ENCODE results near the gene SSH2.

SSH2 gene

DNA sequence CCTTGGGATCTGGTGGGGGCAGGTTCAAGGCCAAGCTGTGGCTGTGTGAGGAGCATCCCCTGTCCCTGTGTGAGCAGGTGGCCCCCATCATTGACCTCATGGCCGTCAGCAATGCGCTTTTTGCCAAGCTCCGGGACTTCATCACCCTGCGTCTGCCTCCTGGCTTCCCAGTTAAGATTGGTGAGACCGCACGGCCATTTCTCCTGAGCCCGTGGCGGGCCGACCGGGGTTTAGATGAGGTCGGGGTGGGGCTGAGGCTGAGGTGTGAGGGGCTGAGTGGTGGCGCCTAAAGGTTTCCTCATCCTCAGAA, 318.0 kb downstream of the SSH2 start:
- no peak overlapping the region for H3K4me3 ChIP-seq (ENCODE audit: low read length)
- no peaks in the 10 kb centered on the region for H3K27me3 ChIP-seq (ENCODE audit: insufficient read depth, low read length)
- H3K4me1 ChIP-seq (ENCODE audit: insufficient read depth, low read length) = no peaks in the 10 kb centered on the region
- no peak overlapping the region for H2AFZ ChIP-seq (ENCODE audit: low read depth, low read length)
- peaks cover 56% of the 10 kb centered on the region for H3K36me3 ChIP-seq (ENCODE audit: insufficient read depth, low read length)
- peaks cover 13% of the 10 kb centered on the region for H3K9me3 ChIP-seq (ENCODE audit: low read length)

DNA sequence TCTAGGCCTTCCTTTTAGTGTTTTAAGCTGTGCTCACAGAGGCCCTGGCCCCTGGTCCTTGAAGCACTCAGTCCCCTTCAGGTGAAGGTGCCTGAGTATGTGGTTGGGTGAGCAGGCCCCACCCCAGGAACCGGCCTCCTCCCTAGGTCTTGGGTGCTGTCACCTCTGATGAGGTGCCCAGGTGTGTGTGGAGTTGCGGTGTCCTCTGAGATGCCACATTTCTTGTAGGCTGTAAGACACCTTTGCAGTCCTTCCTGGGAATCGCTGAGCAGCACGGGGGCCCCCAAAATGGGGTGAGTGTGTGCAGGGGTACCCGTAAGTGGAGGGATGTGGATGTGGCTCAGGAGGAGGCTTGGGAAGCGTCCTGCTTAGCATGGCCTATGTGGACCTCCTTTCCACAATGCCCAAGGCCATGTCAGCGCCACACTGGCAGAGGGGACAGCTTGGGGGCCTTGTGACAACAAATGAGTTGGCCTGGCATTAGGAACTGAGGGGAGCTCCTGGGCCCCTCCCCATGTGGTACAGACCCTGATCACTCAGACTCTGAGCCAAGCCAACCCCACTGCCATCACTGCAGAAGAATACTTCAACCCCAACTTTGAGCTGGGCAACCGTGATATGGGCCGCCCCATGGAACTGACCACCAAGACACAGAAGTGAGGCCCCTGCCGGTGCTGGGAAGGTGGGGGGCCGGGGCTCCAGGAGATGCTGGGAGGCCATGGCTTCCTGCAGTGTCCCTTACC, 318.5 kb downstream of the SSH2 start:
- no peaks in the 10 kb centered on the region for H3K27me3 ChIP-seq (ENCODE audit: insufficient read depth, low read length)
- H2AFZ ChIP-seq (ENCODE audit: low read depth, low read length) = no peak overlapping the region
- peaks cover 13% of the 10 kb centered on the region for H3K9me3 ChIP-seq (ENCODE audit: low read length)
- no peaks in the 10 kb centered on the region for H3K4me1 ChIP-seq (ENCODE audit: insufficient read depth, low read length)
- H3K4me3 ChIP-seq (ENCODE audit: low read length) = no peak overlapping the region
- peaks cover 56% of the 10 kb centered on the region for H3K36me3 ChIP-seq (ENCODE audit: insufficient read depth, low read length)

DNA sequence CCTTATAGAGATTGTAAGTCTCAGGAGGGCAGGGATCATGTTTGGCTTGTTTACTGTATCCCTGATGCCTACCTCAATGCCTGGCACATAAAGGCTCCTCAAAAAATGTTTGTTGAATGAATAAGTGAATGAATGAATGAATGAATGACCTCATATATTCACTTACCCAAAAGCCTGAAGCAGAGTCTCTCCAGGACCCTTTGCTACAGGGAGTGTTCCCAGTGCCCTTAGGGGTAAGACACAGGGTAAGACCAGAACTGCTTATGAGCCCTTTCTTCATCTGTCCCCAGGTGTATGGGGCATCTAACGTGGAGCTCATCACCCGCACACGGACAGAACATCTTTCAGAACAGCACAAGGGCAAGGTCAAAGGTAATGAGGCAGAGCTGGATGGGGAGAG, 319.6 kb downstream of the SSH2 start:
- Histone ChIP-seq H3K4me1 (ENCODE audit: insufficient read depth, low read length) (no peaks in the 10 kb centered on the region), H3K4me3 (ENCODE audit: low read length) (no peak overlapping the region), H3K9me3 (ENCODE audit: low read length) (peaks cover 10% of the 10 kb centered on the region), H3K27me3 (ENCODE audit: insufficient read depth, low read length) (no peaks in the 10 kb centered on the region), H3K36me3 (ENCODE audit: insufficient read depth, low read length) (peaks cover 56% of the 10 kb centered on the region), H2AFZ (ENCODE audit: low read depth, low read length) (no peak overlapping the region)

DNA sequence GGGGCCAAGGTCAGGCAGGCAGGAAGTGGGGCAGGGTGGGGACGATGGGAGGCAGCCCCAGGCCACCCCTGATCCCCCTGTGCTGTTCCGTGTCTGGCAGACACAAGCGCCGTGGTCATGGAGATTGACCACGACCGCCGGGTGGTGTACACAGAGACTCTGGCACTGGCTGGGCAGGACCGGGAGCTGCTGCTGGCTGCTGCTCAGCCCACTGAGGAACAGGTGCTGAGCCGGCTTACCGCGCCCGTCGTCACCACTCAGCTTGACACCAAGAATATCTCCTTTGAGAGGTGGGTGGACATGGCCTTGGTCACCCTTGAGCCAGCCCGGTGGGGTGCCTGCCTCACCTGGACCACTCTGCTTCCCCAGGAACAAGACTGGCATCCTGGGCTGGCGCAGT, 321.0 kb downstream of the SSH2 start:
- Histone ChIP-seq H2AFZ (ENCODE audit: low read depth, low read length) (no peak overlapping the region), H3K27me3 (ENCODE audit: insufficient read depth, low read length) (no peaks in the 10 kb centered on the region), H3K4me1 (ENCODE audit: insufficient read depth, low read length) (no peaks in the 10 kb centered on the region), H3K36me3 (ENCODE audit: insufficient read depth, low read length) (peaks cover 51% of the 10 kb centered on the region), H3K4me3 (ENCODE audit: low read length) (no peak overlapping the region), H3K9me3 (ENCODE audit: low read length) (peaks cover 10% of the 10 kb centered on the region)

DNA sequence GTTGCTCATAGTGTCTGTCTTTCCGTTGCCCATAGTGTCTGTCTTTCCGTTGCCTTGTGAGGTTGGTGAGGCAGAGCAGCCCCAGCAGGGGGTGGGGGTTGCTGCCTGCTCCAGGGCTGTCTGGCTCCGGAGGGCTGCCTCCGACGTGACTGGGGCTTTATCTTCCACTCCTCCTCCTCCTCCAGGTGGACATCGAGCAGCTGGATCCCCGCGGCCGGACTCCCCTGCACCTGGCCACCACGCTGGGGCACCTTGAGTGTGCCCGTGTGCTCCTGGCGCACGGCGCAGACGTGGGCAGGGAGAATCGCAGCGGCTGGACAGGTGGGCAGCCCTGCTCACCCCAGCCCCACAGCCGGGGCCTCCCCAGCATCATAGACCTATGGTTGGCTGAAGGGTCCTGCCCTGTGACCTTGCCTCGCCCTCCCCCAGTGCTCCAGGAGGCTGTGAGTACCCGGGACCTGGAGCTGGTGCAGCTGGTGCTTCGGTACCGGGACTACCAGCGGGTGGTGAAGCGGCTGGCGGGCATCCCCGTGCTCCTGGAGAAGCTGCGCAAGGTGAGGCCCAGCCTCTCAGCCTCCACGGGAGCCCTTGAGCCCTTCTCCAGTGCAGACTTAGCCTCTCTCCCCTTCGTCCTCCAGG, 322.4 kb downstream of the SSH2 start:
- Histone ChIP-seq H3K27me3 (ENCODE audit: insufficient read depth, low read length) (no peaks in the 10 kb centered on the region), H3K36me3 (ENCODE audit: insufficient read depth, low read length) (peaks cover 42% of the 10 kb centered on the region)

DNA sequence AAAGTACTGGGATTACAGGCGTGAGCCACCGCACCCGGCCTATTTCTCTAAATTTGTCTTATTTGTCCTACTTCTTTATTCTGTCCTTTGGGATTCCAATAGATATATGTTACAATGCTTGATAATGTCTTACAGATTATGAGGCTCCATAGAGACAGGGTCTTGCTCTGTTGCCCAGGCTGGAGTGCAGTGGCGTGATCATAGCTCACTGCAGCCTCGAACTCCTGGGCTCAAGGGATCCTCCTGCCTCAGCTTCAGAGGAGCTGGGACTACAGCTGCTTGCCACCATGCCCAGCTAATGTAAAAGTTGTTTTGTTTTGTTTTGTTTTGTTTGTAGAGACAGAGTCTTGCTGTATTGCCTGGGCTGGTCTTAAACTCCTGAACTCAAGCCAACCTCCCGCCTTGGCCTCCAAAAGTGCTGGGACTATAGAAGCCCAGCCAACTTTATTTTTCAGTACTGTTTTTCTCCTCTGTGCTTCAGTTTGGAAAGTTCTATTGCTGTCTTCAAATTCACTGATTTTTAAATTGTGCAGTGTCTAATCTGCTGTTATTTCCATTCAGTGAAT, 326.8 kb downstream of the SSH2 start:
- no peaks in the 10 kb centered on the region for H3K27me3 ChIP-seq (ENCODE audit: insufficient read depth, low read length)
- H3K9me3 ChIP-seq (ENCODE audit: low read length) = no peaks in the 10 kb centered on the region
- no peaks in the 10 kb centered on the region for H3K4me1 ChIP-seq (ENCODE audit: insufficient read depth, low read length)
- H3K4me3 ChIP-seq (ENCODE audit: low read length) = no peak overlapping the region
- H2AFZ ChIP-seq (ENCODE audit: low read depth, low read length) = no peak overlapping the region
- H3K36me3 ChIP-seq (ENCODE audit: insufficient read depth, low read length) = peaks cover 3% of the 10 kb centered on the region

More for the DNA sequence above, 322.4 kb downstream of the SSH2 start:
- Histone ChIP-seq H3K9me3 (ENCODE audit: low read length) (peaks cover 7% of the 10 kb centered on the region), H3K4me3 (ENCODE audit: low read length) (no peak overlapping the region), H2AFZ (ENCODE audit: low read depth, low read length) (no peak overlapping the region), H3K4me1 (ENCODE audit: insufficient read depth, low read length) (no peaks in the 10 kb centered on the region)

DNA sequence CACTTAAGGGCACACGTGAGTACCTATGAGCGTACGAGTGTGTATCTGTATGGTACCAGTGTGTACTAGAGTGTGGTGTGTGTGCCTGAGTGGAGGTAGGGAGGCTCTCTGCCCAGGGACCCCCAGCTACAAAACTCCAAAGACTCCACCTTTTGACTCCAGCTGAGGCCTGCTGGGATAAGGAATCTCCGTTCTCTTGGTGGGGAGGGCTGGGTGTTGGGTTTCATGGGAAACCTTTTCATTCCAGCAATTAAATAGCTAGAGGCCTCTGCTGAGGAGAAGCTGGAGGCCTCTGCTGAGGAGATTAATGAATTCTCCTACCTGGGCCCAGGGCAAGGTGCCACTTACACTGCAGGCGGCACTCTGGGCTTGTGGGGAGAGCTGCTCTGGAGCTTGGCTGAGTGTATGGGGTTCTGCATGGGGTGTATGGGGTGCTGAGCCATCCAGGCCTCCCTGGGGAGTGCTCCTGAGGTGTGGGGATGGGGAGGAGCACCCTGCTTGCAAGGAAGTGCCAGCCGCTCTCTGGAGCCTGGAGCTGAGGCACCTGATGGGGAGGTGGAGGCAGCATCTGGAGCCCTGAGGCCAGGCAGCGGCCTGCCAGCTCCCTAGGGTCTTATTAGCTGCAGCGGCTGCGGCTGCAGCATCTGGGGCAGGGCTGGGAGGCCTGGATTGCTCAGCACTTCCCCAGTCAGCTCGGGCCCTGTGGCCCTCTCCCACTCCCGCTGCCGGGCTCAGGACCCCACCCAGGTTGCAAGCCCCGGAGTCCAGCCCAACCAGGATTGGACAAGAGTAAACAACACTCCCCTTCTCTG, 332.5 kb downstream of the SSH2 start:
- H3K4me3 ChIP-seq (ENCODE audit: low read length) = no peak overlapping the region
- H3K27me3 ChIP-seq (ENCODE audit: insufficient read depth, low read length) = no peaks in the 10 kb centered on the region
- H2AFZ ChIP-seq (ENCODE audit: low read depth, low read length) = no peak overlapping the region
- no peaks in the 10 kb centered on the region for H3K36me3 ChIP-seq (ENCODE audit: insufficient read depth, low read length)
- H3K9me3 ChIP-seq (ENCODE audit: low read length) = no peaks in the 10 kb centered on the region
- H3K4me1 ChIP-seq (ENCODE audit: insufficient read depth, low read length) = peaks cover 34% of the 10 kb centered on the region

DNA sequence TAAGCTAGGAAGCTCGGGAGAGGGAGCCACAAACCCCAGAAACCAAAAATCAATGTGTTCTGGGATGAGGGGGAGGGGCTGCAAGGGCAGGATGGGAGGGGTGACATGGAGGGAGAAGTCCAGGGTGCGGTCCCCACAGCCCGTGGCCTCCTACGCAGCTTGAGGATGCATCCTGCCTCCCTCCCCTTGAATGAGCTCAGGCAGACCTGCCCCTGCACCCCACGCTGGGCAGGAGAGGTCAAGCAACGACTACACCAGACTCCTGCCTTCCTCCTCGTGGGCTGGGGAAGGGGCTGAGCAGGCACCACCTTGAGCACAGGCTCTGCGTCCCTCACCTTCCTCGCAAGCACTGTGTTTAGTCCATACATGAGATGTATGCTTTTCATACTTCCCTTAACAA, 333.2 kb downstream of the SSH2 start:
- Histone ChIP-seq H3K4me1 (ENCODE audit: insufficient read depth, low read length) (peaks cover 41% of the 10 kb centered on the region), H3K27me3 (ENCODE audit: insufficient read depth, low read length) (no peaks in the 10 kb centered on the region), H3K9me3 (ENCODE audit: low read length) (no peaks in the 10 kb centered on the region), H3K36me3 (ENCODE audit: insufficient read depth, low read length) (no peaks in the 10 kb centered on the region), H3K4me3 (ENCODE audit: low read length) (no peak overlapping the region), H2AFZ (ENCODE audit: low read depth, low read length) (no peak overlapping the region)

DNA sequence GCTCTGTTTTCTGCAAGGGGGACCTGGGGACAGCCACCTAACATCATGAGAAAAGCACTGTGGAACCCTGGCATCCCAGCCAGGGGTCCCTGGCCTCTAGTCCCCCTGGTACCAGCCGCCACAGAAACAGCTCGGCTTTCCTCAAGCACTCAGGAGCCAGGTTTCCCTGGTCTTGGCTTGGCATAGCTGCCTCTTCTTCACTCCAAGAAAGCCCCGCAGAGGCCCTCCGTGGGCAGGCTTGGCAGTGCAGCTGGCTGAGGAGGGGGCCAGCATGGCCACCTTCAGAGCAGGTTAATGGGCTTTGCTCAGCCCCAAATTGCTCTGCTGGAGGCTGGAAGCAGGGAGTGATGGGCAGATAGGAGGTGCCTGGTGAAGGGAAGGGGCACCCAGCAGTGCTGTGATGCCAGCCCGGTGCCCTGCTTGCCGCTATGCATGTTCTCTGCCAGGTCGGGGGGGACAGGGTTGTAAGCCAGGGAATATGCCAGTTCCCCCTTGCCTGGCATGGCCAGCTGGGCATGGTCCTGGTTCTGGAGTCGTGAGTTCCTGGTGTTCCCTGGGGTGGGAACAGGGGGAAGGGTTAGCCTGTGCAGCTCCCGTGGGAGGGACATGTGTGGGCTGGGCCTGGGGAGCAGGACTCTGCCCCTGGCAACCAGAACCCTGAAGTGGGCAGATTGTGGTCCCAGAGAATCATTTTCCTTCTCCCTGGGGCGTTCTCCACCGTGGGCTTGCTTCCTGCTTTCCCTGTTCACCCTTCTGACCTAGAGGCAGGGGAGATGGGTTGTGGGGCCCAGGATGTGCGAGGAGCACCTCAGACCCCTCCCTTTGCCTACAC, 333.9 kb downstream of the SSH2 start:
- no peaks in the 10 kb centered on the region for H3K9me3 ChIP-seq (ENCODE audit: low read length)
- H3K4me3 ChIP-seq (ENCODE audit: low read length) = no peak overlapping the region
- H3K4me1 ChIP-seq (ENCODE audit: insufficient read depth, low read length) = peaks cover 46% of the 10 kb centered on the region
- H2AFZ ChIP-seq (ENCODE audit: low read depth, low read length) = no peak overlapping the region
- no peaks in the 10 kb centered on the region for H3K27me3 ChIP-seq (ENCODE audit: insufficient read depth, low read length)
- H3K36me3 ChIP-seq (ENCODE audit: insufficient read depth, low read length) = no peaks in the 10 kb centered on the region

DNA sequence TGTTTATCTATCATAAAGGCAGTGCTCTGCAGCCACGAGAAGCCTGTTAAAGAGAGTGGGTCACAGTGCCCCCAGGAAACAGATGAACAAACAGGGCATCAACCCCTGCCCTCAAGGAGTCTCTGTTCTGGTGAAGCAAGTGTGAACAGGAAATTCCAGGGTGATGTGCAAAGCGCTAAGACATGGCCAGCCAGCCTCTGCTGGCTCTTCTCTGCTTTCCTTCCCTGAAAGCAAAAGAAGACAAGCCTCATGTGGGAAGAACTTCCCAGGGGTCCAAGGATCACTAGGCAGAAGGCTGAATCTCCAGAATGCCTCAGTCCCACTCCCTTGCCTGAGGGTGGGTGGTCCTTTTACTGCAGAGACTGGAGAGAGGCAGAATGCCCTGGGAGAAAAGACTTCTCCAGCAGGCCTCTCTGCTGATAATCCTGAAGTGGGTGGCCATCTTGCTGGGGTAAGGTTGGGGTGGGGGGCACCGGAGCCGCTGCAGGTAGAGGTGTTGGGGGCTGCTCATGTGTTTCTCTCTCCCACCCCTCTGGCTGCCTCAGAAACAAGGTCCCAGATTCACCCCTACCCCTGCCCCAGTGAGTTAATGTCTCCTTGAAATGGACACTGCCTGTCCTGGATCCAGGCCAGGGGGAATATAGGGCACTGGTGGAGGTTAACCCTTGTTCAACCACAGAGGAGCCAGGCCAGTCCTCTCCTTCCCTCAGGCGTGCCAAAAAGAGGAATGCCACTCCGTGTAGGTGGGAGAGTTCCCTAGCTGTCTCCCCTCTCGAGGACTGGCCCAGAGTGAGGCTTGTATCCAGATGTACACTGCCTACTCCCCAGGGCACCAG, 334.7 kb downstream of the SSH2 start:
- Histone ChIP-seq H2AFZ (ENCODE audit: low read depth, low read length) (no peak overlapping the region), H3K4me3 (ENCODE audit: low read length) (no peak overlapping the region), H3K36me3 (ENCODE audit: insufficient read depth, low read length) (no peaks in the 10 kb centered on the region), H3K27me3 (ENCODE audit: insufficient read depth, low read length) (no peaks in the 10 kb centered on the region), H3K4me1 (ENCODE audit: insufficient read depth, low read length) (peaks cover 54% of the 10 kb centered on the region), H3K9me3 (ENCODE audit: low read length) (no peaks in the 10 kb centered on the region)

DNA sequence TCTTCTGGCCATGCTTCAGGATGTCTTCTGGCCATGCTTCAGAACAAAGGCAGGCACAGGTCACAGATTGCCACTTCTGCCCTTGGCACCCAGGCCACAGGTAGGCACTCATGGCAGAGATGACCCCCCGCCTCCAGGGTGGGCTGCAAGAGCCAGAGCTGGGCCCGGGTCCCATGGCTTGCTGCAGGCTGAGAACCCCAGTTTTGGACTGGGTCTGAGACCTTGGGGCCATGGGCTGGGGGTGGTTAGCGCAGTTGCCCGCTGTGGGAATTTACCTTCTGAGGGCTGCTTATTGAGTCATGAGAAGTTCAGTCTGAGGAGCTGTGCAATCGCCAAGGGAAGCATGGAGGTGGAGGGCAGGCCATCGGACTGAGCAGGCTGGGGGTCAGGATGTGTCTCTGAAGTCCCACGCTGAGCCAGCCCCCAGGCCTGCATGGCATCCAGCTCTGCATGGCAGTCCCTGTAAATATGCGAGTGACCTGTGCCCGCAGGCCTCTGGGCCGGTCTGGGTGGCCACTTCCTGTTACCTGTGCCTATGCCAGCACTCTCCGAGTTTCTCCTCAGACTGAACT, 335.4 kb downstream of the SSH2 start:
- Histone ChIP-seq H3K4me1 (ENCODE audit: insufficient read depth, low read length) (peaks cover 60% of the 10 kb centered on the region), H3K9me3 (ENCODE audit: low read length) (no peaks in the 10 kb centered on the region)

More for the DNA sequence above, 335.4 kb downstream of the SSH2 start:
- Histone ChIP-seq H3K36me3 (ENCODE audit: insufficient read depth, low read length) (no peaks in the 10 kb centered on the region), H3K4me3 (ENCODE audit: low read length) (peak overlapping the region; percentile 79), H3K27me3 (ENCODE audit: insufficient read depth, low read length) (no peaks in the 10 kb centered on the region), H2AFZ (ENCODE audit: low read depth, low read length) (no peak overlapping the region)
